GM12865 (cell line): ENCODE results near the gene RNF223.

Experiments
- DNase-seq: peaks from one replicate; pipeline ENCODE4 v3.0.0; 2010; ENCODE audit warnings: low read depth
- H3K4me3 ChIP-seq: 2 replicates; pipeline ENCODE4 v1.5.1; 2011; ENCODE audit warnings: mild to moderate bottlenecking, low read depth, low read length, control low read depth
- CTCF ChIP-seq: IDR thresholded peaks from 2 replicates; pipeline ENCODE4 v1.5.1; 2011; ENCODE audit warnings: low read length, control low read depth, low read depth, inconsistent platforms; ENCODE audit not compliant: insufficient read depth; ENCODE audit errors: missing control alignments

The RNF223 gene

DNA sequence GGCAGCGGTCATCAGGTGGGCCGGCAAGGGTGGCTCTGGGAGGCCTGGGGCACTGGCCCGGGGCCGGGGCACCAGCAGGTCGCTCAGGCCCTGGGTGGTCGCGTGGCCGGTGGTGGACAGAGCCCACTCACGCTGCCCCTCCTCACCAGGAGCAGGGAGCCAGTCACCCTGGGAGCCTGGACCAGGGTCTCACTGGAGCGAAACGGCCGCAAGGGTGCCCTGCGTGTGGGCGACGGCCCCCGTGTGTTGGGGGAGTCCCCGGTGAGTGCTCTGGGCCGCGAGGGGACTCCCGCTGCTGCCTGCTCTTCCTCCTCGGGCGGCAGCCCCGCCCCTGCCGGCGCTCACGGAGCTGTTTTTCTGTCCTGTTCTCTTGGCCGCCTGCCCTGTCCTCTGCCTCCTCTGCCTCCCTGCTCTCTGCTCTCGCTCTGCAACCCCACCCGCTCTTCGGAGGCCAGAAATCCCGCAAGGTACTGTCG is 23.5 kb downstream of the RNF223 start:
- peak; percentile 66 for DNase-seq
- no peak for TF ChIP-seq CTCF
- no peak overlapping the region for H3K4me3 ChIP-seq

GRCh38 chr1:1049318-1050165 is 24.6 kb downstream of the RNF223 start:
- H3K4me3 ChIP-seq = no peak overlapping the region
- TF ChIP-seq CTCF = no peak
- DNase-seq = no peak

DNA sequence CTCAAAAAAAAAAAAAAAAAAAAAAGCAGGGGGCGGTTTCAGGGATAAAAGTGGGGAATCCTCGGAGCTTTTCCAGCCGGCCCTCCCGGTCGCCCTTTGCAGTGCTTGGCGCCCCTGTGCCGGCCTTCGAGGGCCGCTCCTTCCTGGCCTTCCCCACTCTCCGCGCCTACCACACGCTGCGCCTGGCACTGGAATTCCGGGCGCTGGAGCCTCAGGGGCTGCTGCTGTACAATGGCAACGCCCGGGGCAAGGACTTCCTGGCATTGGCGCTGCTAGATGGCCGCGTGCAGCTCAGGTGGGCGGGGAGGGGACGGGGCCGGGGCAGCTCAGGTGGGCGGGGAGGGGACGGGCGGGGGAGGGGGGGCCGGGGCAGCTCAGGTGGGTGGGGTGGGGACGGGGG is 25.3 kb downstream of the RNF223 start:
- H3K4me3 ChIP-seq = no peak overlapping the region
- DNase-seq = no peak
- no peak for TF ChIP-seq CTCF

DNA sequence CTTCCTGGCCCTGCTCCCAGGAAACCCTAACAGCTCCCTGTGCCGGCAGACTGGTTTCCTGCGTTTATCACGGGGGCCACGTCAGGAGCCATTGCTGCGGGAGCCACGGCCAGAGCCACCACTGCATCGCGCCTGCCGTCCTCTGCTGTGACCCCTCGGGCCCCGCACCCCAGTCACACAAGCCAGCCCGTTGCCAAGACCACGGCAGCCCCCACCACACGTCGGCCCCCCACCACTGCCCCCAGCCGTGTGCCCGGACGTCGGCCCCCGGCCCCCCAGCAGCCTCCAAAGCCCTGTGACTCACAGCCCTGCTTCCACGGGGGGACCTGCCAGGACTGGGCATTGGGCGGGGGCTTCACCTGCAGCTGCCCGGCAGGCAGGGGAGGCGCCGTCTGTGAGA is 26.1 kb downstream of the RNF223 start:
- no peak overlapping the region for H3K4me3 ChIP-seq
- TF ChIP-seq CTCF = no peak
- no peak for DNase-seq

DNA sequence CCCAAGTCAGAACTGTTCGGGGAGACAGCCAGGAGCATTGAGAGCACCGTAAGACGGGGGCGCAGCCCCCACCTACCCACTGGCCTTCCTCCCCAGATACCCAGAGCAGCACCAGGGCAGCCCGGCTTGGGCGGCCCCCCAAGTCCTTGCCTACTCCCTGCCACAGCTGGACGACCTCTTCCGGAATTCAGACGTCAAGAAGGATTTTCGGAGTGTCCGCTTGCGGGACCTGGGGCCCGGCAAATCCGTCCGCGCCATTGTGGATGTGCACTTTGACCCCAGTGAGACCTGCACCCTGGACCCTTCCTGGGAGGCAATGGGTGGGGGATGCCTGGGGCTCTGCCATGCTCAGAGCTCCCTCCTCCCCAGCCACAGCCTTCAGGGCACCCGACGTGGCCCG is 26.7 kb downstream of the RNF223 start:
- no peak for DNase-seq
- no peak for TF ChIP-seq CTCF

GRCh38 chr1:1046767-1047166 is 27.3 kb downstream of the RNF223 start:
- TF ChIP-seq CTCF = no peak
- no peak for DNase-seq
- H3K4me3 ChIP-seq = no peak overlapping the region

More for the DNA sequence above, 26.7 kb downstream of the RNF223 start:
- no peak overlapping the region for H3K4me3 ChIP-seq

GRCh38 chr1:1046243-1046642 is 27.9 kb downstream of the RNF223 start:
- no peak overlapping the region for H3K4me3 ChIP-seq
- no peak for TF ChIP-seq CTCF
- DNase-seq = no peak
